Stimulated activated CD8-positive, alpha-beta memory T cell treated with anti-CD3 and anti-CD28 coated beads, Interleukin-12 subunit alpha, Interleukin-12 subunit beta, amount 100 ng/mL, for 4 hours (primary cell): ENCODE measurements around the gene COPS2.

ENCODE experiments used
- DNase-seq: peaks from one replicate; pipeline ENCODE4 v3.0.0-alpha.2; 2020; ENCODE audit warnings: low read depth

Gene COPS2

DNA sequence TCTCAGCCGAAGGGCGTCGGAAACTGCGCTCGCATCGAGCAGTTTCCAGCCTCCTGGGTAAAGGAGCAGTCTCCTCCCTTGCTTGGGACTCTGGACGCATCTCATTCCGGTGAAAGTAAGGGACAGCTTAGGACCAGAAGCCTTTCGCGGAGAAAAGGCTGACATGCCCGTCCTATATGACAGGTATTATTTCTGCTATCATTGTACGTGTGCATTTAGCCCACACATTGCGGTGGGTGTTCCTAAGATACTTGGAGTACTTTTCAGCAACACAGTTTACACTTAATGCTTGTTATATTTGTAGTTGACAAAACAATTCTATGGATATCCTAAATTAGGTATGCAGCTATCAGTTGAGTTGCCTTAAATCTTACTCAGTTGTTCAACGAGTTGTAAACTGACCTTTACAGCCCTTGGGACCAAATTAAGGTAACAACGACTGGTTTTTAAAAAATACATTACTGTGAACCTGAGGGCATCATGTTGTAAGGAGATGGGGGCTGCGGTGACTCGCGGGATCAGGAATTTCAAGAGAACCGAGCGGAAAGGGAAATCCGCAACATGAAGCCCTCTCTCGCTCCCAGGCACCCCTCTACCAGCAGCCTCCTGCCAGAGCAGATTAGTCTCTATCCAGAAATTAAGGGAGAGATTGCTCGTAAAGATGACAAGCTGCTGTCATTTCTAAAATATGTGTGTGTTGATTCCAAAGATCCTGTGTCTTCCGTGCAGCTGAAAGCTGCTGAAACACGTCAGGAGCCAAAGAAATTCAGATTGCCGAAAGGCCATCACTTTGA is 632 bp upstream of the COPS2 start:
- DNase-seq = no peak

DNA sequence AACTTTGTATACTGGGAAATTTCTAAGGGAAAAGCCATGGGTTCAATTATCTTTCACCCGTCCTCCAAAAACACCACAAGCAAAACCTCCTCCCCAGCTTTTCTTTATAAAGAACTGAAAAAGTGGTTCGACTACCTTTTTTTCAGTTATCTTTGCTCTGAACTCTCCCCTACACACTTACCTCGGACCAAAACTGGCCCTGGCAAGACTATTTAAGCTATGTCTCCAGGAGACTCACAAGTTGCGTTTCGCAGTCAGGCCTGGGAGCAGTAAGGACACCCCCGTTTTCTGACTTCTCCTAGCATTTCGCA is 645 bp downstream of the COPS2 start:
- DNase-seq = no peak

DNA sequence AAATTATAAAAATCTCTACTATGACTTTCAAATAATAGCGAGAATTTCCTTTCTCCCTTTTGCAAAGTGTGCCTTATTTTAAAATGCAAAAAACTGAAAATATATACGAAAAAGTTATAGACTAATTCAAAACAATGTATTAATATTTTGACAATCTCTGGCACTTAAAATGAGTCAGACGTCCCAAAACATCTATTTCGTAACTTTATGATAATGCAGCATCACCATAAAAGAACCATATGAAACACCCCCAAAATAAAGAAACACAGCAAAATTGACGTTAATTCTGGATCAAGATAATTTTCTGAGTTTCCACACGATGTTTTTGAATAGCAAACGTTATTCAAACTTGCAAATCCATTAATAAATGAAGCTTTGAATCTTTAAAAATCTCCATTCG is 1.0 kb downstream of the COPS2 start:
- DNase-seq = no peak

DNA sequence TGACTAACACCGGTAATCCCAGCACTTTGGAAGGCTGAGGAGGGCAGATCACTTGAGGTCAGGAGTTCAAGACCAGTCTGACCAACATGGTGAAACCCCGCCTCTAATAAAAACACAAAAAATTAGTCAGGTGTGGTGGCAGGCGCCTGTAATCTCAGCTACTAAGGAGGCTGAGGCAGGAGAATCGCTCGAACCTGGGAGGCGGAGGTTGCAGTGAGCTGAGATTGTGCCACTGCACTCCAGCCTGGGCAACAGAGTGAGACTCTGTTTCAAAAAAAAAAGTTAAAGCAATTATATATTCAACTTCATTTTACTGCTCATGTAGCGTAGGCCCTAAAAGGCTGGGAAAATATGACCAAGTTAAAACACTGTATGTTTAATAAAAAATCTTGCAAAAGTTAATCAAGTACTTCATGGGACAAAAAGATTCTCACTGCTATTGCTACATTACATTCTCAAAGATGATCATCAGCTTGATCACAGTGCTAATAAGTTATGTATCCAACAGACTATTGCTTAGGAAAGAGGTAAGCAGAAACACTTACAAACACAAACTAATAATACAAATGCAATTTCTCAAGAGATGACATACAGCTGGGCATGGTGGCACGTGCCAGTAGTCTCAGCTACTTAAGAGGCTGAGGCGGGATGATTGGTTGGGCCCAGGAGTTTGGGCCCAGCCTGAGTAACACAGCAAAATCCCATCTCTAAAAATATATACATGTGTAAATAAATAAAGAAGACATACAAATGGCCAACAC is 2.7 kb downstream of the COPS2 start:
- DNase-seq = no peak

DNA sequence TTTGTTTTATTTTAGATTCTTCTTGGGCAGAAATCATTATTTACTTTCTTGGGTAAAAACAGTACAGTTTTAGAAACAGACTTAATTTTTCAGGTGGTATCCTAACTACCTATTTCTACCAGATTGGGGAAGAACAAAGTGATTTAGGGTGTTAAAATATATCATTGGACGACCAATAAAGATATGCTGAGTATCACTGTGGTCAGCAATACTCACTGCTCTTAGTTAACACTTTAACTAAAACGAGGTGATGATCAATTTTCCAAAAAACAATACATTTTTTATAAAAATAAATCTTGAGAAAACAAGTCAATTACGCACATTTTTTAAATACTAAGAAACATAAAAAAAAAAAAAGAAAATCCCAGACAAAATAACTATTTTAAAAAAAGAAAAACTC is 3.6 kb downstream of the COPS2 start:
- no peak for DNase-seq

DNA sequence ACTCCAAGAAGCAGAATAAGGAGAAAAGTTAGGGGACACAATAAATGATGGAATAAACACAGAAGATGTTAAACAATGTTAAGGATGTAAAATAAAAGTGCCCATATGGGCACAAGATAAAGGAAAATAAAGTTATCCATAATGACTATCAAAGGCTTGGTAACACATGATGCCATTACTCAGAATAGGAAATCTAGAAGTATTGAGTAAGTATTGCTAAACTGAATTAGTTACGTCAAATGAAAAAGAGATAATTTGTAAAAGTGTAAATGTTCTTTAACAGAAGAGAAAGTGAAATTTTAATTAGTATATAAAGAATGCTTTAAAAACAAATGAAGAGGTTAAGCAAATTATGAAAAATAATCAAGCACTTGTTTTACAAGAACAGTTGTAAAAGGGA is 6.7 kb downstream of the COPS2 start:
- DNase-seq = no peak

DNA sequence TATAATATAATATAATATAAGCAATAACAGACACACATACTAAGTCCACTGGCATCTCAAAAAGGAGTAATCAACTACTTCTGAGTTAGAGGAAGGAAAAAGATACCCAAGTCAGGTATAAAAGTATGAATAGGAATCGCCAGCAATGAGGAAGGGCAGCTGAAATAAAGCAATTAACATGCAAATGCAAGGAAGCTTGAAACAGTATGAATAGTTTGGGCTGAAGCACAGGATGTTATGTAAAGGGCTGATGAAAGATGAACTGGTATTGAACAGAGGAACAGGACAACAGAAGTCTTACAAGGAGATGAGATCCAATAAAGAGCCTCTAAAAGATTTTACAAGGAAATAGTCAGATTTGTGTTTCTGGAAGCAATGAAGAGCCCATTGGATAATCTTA is 7.1 kb downstream of the COPS2 start:
- no peak for DNase-seq

DNA sequence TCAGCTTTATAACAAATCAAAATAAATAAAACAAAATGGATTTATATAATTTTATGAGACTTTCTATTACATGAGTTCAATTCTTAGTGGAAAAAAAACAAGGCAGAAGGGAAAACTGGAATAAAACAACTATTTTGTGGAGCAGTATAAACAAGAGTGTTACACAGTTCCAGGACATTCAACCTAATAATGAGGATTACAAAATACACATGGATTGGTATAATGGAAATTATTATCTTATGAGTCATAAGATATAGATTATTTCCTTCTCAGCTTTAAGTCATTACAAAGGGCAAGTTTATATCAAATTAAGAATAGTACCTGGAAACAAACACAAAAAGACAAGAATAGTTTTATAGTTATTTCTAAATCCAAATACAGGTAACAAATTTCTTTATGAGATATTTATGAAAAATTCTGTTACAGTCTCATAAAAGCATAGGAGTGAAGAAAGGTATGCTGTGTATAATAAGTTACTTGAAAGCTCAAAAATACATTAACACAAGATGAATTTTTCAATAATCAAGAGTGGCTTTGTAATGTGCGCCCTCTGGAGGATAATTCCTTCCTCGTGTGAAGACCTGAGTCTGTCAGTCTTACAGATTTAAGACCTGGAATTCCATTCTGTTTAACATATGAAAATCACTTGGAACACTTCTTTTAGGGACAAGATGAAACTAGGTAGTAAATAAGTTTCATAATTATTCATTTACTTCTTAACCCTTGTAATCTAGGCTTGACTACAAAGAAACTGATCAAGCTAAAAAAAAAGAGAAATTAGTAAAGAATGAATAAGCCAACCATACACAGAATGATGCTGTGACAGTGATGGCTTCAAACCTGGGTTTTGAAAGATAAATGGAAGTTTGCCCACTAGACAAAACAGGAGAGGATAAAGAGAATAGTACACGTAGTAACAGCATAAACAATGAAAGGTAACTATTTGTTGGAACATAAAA is 9.5 kb downstream of the COPS2 start:
- DNase-seq = no peak

DNA sequence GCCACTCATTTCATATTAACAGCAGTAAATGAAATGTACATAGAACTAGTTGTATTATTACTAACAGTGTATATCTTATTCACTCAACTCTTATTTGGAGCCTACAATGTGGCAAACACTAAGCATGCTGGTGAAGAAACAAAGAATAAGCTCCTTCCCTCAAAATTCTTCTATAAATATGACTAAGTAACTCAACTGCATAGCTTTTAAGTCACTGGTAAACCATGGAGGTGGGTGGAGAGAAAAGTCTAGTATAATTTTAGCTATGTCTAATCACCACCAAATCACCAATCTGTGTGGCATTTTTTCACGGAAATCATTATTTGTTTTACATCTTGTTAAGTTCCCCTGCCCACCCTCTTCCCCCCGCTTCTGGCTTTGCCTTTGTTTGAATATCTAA is 17.5 kb downstream of the COPS2 start:
- no peak for DNase-seq

DNA sequence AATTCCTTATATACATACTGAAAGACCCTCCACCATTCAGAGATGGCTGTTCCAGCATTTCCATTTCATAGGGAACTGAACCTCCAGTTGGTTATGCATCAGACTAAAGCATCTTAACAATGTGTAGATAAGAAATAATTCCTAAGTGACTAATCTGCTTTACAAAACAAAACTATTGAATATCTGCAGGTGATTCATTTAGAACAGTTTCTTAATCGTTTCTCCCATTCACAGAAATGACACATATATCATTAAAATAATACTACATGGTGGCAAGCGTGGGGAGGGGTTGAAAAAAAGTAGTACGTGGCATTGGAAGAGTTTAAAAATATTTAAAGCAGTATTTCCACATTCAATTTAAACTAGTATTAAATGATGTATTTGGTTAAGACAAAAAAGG is 19.5 kb downstream of the COPS2 start:
- no peak for DNase-seq

DNA sequence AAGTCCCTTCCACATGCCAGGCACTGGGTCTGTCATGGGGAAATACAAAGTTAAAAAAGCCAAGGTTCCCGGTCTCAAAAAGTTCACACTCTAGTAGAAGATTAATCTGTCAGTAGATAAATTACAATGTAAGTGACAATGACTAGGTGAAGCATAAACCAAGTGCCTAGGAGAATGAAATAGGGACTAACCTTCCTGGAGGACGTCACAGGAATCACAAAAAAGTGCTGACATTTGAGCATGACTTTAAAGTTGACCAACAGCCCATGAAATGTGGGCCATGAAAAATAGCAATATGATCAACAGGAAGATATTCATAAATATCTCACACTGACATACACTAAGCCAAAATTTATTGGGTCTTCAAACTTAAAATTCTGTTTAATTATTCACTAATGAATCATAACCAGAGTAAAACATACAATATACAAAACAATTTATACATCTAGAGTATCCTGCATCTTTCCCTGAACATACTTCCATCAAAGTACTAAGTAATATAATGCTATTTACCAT is 20.0 kb downstream of the COPS2 start:
- DNase-seq = no peak

DNA sequence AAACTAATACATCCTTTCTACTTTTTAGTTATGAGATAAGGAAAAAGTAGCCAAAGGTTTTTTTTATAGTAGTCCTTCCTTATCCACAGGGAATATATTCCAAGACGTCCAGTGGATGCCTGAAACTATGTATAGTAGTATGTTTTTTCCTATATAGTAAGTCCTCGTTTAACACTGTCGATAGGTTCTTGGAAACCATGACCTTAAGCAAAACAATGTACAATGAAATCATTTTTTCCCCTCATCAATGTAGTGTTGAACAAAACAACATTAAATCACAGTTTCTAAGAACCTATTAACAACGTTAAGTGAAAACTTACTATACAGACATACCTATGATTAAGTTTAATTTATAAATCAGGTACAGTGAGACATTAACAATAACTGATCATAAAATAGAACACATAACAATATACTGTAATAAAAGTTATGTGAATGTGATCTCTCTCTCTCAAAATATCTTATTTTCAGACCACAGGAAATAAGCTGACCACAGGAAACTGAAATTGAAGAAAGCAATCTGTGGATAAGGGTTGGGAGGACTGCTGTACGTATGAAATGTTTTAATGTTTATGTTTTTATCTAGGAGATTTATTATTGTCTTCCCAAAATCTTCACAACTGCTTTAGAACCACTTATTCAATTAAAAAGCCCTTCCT is 20.6 kb downstream of the COPS2 start:
- no peak for DNase-seq

DNA sequence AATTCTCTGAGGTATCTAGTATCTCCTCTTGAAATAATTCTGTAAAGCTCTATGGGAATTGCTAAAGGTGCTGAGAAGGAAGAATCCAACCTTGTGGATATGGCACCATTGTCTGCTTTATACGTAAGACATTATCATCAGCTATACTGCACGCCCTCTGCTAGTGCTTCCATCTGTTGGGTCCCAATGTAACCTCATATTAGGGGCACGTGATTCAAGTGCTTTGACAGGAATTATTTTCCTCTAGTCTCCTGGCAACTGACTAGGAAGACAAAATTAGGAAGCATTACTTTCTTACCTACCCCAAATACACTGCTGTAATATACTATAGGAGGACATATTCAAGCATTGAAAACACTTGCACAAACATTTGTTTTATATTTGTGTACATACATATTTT is 24.0 kb downstream of the COPS2 start:
- DNase-seq = no peak

DNA sequence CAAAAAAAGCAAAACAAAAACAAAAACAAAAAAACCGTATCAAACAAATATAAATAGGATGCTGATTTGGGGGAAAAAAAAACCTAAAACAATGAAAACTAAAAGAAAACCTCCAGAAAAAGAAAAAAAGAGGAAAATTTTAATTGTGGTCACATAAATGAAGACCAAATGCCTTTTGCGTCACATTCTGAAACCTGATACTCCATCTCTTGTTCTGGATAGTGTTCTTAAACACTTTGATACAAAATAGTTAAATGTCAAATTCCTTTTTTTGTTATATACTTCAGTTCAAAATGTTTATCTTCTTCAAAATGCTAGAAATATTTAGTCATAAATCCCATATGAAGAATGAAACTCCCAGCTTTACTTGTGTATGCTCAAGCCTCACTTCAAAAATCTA is 31.0 kb downstream of the COPS2 start:
- DNase-seq = no peak

DNA sequence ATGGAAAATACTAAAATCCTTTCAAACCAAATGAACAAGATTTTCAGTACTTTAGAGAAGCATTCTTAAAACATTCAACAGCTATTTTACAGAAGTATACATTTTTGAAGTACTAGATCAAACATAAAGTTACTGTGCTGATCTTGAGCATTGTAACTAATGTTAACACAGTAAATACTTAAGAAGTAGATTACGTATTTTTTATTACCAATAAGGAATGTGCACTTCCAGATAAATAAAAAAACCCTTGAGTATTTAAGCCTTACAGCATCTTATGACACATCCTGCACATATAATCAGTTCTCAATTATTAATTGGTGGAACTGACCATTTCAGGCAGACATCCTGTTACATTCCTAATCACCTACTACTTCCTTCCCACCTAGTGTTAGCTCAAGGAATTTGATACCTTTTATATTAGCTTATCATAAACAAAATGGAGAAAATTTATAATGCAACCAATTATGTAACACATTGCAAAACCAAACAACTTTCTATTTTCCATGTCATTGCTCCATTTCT is 32.8 kb downstream of the COPS2 start:
- no peak for DNase-seq

DNA sequence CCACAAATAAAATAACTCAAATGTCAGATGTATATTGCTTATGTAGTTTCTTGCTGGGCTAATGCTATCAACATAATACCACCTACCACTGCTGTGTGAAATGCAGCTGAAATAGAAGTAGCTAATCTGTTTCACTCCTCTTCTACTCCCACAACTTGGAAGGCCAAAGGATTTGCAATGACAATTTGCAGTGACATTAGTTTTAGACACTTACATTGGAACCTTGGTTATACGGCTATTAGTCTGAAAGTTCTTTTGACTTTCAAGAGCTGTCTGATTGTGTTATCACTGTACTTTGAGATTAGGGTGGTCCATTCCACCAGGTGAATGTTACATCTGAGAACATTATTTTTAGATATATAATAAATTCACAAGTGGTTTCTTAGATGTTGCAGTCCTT is 33.5 kb downstream of the COPS2 start:
- no peak for DNase-seq

DNA sequence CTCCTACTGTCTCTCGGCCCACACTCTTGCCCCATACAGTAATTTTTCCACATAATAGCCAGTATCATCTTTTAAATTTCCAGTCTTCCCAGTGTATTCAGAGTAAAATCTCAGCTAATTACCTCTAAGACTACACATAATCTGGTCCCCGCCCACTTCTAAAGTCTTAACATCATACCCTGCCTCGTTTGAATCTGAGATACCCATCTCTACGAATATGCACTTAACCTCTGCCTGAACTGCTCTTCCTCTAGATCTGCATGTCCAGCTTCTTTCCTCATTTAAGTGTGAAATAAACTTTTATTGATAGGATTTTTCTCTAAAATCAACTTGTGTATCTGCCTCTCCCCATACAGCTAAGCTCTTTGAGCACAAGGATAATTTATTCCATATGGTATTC is 34.6 kb downstream of the COPS2 start:
- no peak for DNase-seq

DNA sequence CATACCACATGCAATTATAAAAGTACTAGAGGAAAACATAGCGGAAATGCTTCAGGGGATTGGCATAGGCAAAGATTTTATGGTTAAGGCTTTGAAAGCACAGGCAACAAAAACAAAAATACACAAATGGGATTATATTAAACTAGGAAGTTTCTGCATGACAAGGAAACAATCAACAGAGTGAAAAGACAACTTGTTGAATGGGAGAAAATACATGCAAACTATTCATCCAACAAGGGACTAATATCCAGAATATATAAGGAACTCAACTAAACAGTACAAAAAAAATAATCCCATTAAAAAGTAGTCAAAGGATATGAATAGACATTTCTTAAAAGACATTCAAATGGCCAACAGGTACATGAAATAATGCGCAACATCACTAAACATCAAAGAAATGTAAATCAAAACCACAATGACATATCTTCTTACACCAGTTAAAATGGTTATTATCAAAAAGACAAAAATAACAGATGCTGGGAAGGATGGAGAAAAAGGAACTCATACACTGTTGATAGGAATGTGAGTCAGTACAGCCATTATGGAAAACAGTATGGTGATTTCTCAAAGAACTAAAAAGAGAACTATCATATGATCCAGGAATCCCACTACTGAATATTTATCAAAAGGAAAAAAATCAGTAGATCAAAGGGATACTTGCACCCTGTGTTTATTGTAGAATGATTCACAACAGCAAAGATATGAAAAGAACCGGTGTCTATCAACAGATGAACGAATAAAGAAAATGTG is 39.1 kb downstream of the COPS2 start:
- no peak for DNase-seq

DNA sequence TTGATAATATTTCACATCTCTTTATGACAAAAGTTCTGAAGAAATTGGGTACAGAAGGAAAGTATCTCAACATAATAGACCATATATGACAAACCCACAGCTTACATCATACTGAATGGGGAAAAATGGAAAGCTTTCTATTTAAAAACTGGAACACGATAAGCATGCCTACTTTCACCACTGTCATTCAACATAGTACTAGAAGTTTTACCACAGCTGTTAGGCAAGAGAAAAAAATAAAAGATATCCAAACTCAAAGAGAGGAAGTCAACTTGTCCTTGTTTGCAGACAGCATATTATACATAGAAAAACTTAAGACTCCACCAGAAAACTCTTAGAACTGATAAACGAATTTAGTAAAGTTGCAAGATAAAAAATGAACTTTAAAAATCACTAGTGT is 40.3 kb downstream of the COPS2 start:
- no peak for DNase-seq

DNA sequence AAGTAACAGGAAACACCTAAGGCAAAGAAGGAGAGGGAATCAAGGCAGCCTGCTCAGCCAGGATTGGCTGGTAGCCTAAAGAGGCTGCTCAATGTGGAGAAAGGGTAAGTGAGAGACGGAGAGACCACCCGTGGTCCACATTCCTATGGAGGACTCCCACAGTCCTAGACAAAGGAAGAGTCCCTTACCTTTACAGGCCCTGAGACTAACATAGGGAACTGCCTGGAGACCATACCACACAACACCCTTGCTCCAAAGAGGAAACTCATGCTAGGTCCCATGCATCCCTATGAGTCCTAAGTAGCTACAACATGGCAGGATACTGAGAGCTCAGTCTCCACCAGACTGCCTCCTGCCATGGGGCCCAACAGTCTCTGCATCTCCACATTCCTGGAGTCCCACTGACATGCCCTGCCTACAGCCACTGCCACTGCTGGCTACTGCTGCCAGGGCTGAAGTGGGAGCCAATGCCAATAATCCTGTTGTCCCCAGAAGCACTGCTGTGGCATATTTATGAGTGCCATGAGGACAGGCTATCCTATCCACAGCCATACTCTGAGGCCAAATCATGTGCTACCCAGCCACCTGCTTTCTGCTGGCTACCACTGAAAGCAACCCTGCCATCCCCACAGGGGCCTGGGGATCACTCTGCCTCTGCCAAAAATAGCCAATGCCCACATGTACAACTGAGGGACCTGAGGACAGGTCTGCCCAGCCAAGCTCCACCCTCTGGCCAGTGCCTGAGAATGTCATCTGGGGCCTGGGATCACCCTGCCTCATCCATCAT is 45.0 kb downstream of the COPS2 start:
- no peak for DNase-seq
